ENCODE results near the gene SULT1B1.

DNA sequence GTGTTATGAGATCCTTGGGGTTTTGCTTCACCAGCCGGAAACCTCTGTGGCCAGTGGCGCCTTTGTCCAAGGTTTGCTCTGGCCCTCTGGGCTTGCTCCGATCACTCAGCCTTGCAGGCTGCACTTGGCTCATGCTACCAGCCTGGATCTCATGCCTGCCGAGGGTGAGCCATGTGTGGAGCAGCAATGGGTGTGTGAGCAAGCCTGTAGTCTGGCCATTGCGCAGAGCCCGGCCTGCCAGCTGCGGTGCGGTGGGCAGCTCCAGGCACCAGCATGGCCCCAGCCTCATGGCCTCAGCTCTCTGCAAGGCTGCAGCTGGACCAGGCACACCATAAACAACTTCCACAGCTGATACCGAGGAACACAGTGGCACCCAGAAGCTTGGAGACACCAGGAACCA is 17.8 kb downstream of the SULT1B1 start:
- TF ChIP-seq, protein P1, sequence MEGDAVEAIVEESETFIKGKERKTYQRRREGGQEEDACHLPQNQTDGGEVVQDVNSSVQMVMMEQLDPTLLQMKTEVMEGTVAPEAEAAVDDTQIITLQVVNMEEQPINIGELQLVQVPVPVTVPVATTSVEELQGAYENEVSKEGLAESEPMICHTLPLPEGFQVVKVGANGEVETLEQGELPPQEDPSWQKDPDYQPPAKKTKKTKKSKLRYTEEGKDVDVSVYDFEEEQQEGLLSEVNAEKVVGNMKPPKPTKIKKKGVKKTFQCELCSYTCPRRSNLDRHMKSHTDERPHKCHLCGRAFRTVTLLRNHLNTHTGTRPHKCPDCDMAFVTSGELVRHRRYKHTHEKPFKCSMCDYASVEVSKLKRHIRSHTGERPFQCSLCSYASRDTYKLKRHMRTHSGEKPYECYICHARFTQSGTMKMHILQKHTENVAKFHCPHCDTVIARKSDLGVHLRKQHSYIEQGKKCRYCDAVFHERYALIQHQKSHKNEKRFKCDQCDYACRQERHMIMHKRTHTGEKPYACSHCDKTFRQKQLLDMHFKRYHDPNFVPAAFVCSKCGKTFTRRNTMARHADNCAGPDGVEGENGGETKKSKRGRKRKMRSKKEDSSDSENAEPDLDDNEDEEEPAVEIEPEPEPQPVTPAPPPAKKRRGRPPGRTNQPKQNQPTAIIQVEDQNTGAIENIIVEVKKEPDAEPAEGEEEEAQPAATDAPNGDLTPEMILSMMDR (IDR thresholded peaks at IDR 0.05; ENCODE audit: low read depth, low read length), result no peak
- no peak for TF ChIP-seq MAX (IDR thresholded peaks at IDR 0.05; ENCODE audit: low read depth, low read length)
- no peak for TF ChIP-seq POLR2A (IDR thresholded peaks at IDR 0.05; ENCODE audit: extremely low read depth, insufficient read length)

Measured in NB4 (cell line).